HEK293T (cell line): ENCODE data around the gene SNX1.

Experiments
- CTCF ChIA-PET: fragments of 350-600 bp; formaldehyde crosslinking; extraction: SDS; loops from one replicate; lab custom pipeline; 2021; ENCODE audit warnings: antibody characterized with exemption, inconsistent platforms; lab: Yijun Ruan, JAX
- POLR2A ChIA-PET: fragments of 350-600 bp; formaldehyde crosslinking; extraction: SDS; loops from one replicate; lab custom pipeline; 2020; ENCODE audit warnings: antibody characterized with exemption, inconsistent platforms; lab: Yijun Ruan, JAX
- DNase-seq: peaks from one replicate; pipeline ENCODE4 v3.0.0; 2012; ENCODE audit warnings: mixed read lengths; ENCODE audit errors: extremely low spot score
- ARNT ChIP-seq: fragments of 450-650 bp; IDR thresholded peaks from 2 replicates; pipeline ENCODE4 v1.6.1; 2017; ENCODE audit warnings: mild to moderate bottlenecking
- BHLHE40 ChIP-seq: fragments of 450-650 bp; IDR thresholded peaks from 2 replicates; pipeline ENCODE4 v1.6.1; 2016; ENCODE audit warnings: mild to moderate bottlenecking, moderate library complexity, borderline replicate concordance
- CTBP1 ChIP-seq: fragments of 450-650 bp; IDR thresholded peaks from 2 replicates; pipeline ENCODE4 v1.6.1; 2016; ENCODE audit warnings: borderline replicate concordance
- ELF4 ChIP-seq: fragments of 450-650 bp; IDR thresholded peaks from 2 replicates; pipeline ENCODE4 v1.6.1; 2017; ENCODE audit warnings: antibody characterized with exemption
- FOXA1 ChIP-seq: fragments of 450-650 bp; IDR thresholded peaks from 2 replicates; pipeline ENCODE4 v1.6.1; 2016; ENCODE audit warnings: mild to moderate bottlenecking
- FOXK2 ChIP-seq: fragments of 450-650 bp; IDR thresholded peaks from 2 replicates; pipeline ENCODE4 v1.6.1; 2016; ENCODE audit warnings: mild to moderate bottlenecking
- FOXM1 ChIP-seq: fragments of 450-650 bp; IDR thresholded peaks from 2 replicates; pipeline ENCODE4 v1.6.1; 2017; ENCODE audit warnings: mild to moderate bottlenecking, borderline replicate concordance
- HDGF ChIP-seq: fragments of 450-650 bp; IDR thresholded peaks from 2 replicates; pipeline ENCODE4 v1.6.1; 2017; ENCODE audit warnings: antibody characterized with exemption, borderline replicate concordance
- L3MBTL2 ChIP-seq: fragments of 450-650 bp; conservative IDR thresholded peaks from 2 replicates; pipeline ENCODE4 v1.6.1; 2016; ENCODE audit warnings: mild to moderate bottlenecking
- LEF1 ChIP-seq: fragments of 450-650 bp; IDR thresholded peaks from 2 replicates; pipeline ENCODE4 v1.6.1; 2017; ENCODE audit warnings: mild to moderate bottlenecking, borderline replicate concordance
- NFRKB ChIP-seq: fragments of 450-650 bp; IDR thresholded peaks from 2 replicates; pipeline ENCODE4 v1.6.1; 2016; ENCODE audit warnings: mild to moderate bottlenecking, moderate library complexity
- PKNOX1 ChIP-seq: fragments of 450-650 bp; IDR thresholded peaks from 2 replicates; pipeline ENCODE4 v1.6.1; 2016
- SP1 ChIP-seq: fragments of 450-650 bp; IDR thresholded peaks from 2 replicates; pipeline ENCODE4 v1.6.1; 2017
- SUZ12 ChIP-seq: fragments of 450-650 bp; IDR thresholded peaks from 2 replicates; pipeline ENCODE4 v1.6.1; 2016; ENCODE audit warnings: mild to moderate bottlenecking
- TARDBP ChIP-seq: fragments of 450-650 bp; IDR thresholded peaks from 2 replicates; pipeline ENCODE4 v1.6.1; 2016
- ZNF384 ChIP-seq: fragments of 450-650 bp; IDR thresholded peaks from 2 replicates; pipeline ENCODE4 v1.6.1; 2016

The SNX1 gene

DNA sequence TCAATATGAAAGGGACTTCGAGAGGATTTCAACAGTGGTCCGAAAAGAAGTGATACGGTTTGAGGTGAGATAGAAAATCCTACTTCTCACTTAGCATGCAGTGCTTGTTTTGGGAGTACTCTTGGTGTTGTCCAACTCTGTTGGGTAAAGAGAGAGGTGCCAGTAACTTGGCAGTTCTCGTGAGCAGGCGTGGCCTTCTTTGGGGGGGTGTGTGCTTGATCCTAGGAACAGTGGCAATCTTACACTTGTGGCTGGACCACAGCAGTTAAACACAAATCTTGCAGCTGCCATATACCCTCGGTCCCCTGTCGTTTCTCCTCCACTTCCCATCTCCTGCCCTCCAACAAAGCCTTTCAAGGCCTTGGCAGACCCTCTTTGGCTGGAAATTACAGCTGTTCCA, 40.6 kb downstream of the SNX1 start:
- no peak for TF ChIP-seq FOXA1
- no peak for TF ChIP-seq BHLHE40
- no peak for TF ChIP-seq HDGF
- no peak for TF ChIP-seq ELF4
- no peak for TF ChIP-seq TARDBP
- no peak for TF ChIP-seq PKNOX1
- no peak for TF ChIP-seq NFRKB
- no peak for TF ChIP-seq CTBP1
- no peak for TF ChIP-seq ZNF384
- TF ChIP-seq ARNT = no peak
- no peak for TF ChIP-seq L3MBTL2
- TF ChIP-seq SP1 = no peak
- TF ChIP-seq FOXK2 = no peak
- no peak for TF ChIP-seq SUZ12
- TF ChIP-seq FOXM1 = no peak
- no peak for TF ChIP-seq LEF1
- POLR2A ChIA-PET = no interaction called here
- CTCF ChIA-PET = no interaction called here
- DNase-seq = no peak

DNA sequence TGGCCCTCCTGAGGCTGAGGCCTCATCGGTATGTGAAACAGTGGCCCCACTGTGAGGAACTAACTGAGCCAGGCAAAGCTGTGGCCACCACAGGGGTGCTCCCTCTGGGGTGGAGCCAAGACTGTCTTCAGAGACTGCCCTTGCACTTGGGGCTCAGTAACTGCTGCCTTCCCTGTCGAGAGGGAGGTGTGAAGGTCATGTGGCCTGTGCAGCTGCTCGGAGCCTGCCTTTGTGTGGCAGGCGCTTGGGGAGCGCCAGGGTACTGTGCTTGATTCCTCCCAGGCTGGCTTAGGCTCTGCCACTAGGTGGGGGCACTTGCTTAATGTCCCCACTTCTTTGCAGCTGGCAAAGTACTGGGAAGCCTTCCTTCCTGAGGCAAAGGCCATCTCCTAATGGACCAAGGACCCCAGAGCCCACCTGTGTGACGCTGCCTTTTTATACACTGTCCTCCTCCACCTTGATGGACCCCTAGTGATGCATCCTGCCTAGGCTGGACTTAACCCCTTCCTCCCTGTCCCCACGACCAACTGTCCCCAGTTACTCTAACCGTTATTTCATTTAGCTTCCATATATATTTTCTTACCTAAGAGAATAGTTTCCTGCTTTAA, 41.5 kb downstream of the SNX1 start:
- TF ChIP-seq L3MBTL2 (no peak), FOXK2 (no peak), ARNT (no peak), NFRKB (no peak), SP1 (no peak), LEF1 (no peak), FOXA1 (no peak), HDGF (no peak), CTBP1 (no peak), FOXM1 (no peak), ELF4 (no peak), TARDBP (no peak), PKNOX1 (no peak), ZNF384 (no peak), SUZ12 (no peak), BHLHE40 (no peak)
- ChIA-PET CTCF (no interaction called here), POLR2A (no interaction called here)
- no peak for DNase-seq

GRCh38 chr15:64138331-64138941, 42.7 kb downstream of the SNX1 start:
- POLR2A ChIA-PET = no interaction called here
- DNase-seq = no peak
- TF ChIP-seq PKNOX1 (no peak), ZNF384 (no peak), SUZ12 (no peak), L3MBTL2 (no peak), ARNT (no peak), SP1 (no peak), TARDBP (no peak), LEF1 (no peak)
- CTCF ChIA-PET = no interaction called here

DNA sequence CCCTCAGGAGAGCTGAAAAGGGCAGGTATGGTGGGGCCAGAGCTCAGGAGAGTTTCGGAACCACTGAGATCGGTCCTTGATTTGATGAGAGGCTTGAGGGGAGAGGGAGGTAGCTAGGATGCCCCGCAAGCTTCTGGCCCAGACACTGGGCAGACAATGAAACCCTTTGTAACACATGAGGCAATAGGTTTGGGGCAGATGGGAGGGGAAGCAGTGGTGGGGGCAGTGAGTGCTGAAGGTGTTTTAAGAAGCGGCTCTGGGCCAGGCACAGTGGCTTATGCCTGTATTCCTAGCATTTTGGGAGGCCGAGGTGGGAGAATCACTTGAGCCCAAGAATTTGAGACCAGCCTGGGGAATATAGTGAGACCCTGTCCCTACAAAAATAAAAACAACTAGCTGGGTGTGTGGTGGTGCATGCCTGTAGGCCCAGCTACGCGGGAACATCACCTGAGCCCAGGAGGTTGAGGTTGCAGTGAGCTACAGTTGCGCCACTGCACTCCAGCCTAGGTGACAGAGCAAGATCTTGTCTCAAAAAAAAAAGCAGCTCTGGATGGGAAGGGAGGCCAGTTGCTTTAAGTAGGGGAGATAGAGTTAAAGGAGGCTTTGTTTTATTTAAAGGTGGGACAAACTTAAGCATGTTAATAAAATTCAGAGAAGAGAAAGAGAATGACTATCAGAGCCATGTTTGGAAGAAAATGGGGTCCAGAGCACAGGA, 46.2 kb downstream of the SNX1 start:
- TF ChIP-seq LEF1 (no peak), TARDBP (no peak), FOXK2 (no peak)
- CTCF ChIA-PET = interaction anchor here (0.5 to 0.6 kb wide), 2 partner anchors 19 to 216 kb away, joined by 4 to 9 read pairs; no protein-coding TSS in a partner anchor
- DNase-seq = no peak
- POLR2A ChIA-PET = no interaction called here

- TF ChIP-seq TARDBP (no peak), PKNOX1 (no peak), HDGF (no peak), ZNF384 (no peak), BHLHE40 (no peak), NFRKB (no peak), FOXA1 (no peak), LEF1 (no peak), SP1 (no peak)
- no peak for DNase-seq
- POLR2A ChIA-PET = no interaction called here
- CTCF ChIA-PET = no interaction called here
These were observed 47.5 kb downstream of the SNX1 start for GRCh38 chr15:64143276-64143675.

- TF ChIP-seq HDGF (no peak), FOXM1 (no peak), NFRKB (no peak), ZNF384 (no peak), FOXK2 (no peak), L3MBTL2 (no peak), SUZ12 (no peak), PKNOX1 (no peak), TARDBP (no peak), CTBP1 (no peak), ELF4 (no peak)
- no peak for DNase-seq
- ChIA-PET POLR2A (no interaction called here), CTCF (interaction anchor here (0.6 kb wide), 1 partner anchor 1864 kb away, joined by 5 read pairs; no protein-coding TSS in a partner anchor)
These were observed 48.4 kb downstream of the SNX1 start for GRCh38 chr15:64144192-64144564.
